Adrenal gland (tissue), 12 donors: ENCODE data around the gene APH1A. TPM values are rescaled to one million over a fixed set of nuclear protein-coding genes. Genes with fewer than 3 reads are reported as not detected.
A peak's percentile ranks its signal among the peaks of the same experiment; 100 is the strongest.

ENCODE experiments used
- DNase-seq, 7 donors: peaks; one replicate each; pipeline ENCODE4 v3.0.0-alpha.2; 2019 to 2020
- H3K27ac ChIP-seq, 5 donors: fragments of 200-600 bp; sonication (generic) in 4 of 5; 1 replicate in 3 of 5; 2 replicates in 2 of 5; pipeline versions ENCODE4 v1.5.1 to v1.8.0; 2016 to 2020; ENCODE audit warnings: mild to moderate bottlenecking in 1 of 5
- H3K27me3 ChIP-seq: fragments of 200-600 bp; 2 replicates; pipeline ENCODE4 v1.8.0; 2021
- H3K36me3 ChIP-seq, 2 donors: fragments of 200-600 bp; replicated peaks in 1 of 2; 1 replicate in 1 of 2; 2 replicates in 1 of 2; pipeline versions ENCODE4 v1.5.1 to v1.8.0; 2018 to 2022
- H3K4me1 ChIP-seq, 2 donors: fragments of 200-600 bp; replicated peaks in 1 of 2; 1 replicate in 1 of 2; 2 replicates in 1 of 2; pipeline versions ENCODE4 v1.5.1 to v1.8.0; 2018 to 2021
- H3K4me3 ChIP-seq, 4 donors: fragments of 200-600 bp; sonication (generic) in 3 of 4; one replicate each; pipeline ENCODE4 v1.5.1; 2016 to 2018
- H3K9me3 ChIP-seq, 3 donors: fragments of 200-600 bp; sonication (generic) in 1 of 3; replicated peaks in 1 of 3; 1 replicate in 2 of 3; 2 replicates in 1 of 3; pipeline versions ENCODE4 v1.5.1 to v1.8.0; 2016 to 2021
- CTCF ChIP-seq, 6 experiments: fragments of 450-650 bp in 4 of 6; fragments of 200-600 bp in 2 of 6; sonication (generic) in 1 of 6; IDR thresholded peaks; 1 replicate in 5 of 6; 2 replicates in 1 of 6; pipeline versions ENCODE4 v1.5.1 to v1.8.0; 2016 to 2021; ENCODE audit warnings: antibody characterized with exemption in 6 of 6, mild to moderate bottlenecking in 2 of 6, moderate library complexity in 1 of 6
- POLR2A ChIP-seq, 2 donors: fragments of 450-650 bp; IDR thresholded peaks; one replicate each; pipeline ENCODE4 v1.6.1; 2017; ENCODE audit warnings: antibody characterized with exemption in 2 of 2, mild to moderate bottlenecking in 2 of 2, moderate library complexity in 1 of 2
- WGBS, 4 donors: extraction: QIAGEN DNeasy Blood & Tissue Kit in 2 of 4; methylation state at CpG; one replicate each; pipeline versions ENCODE4 v1.1.5 to v1.1.7; 2013 to 2017; 5-methylcytosine and 5-hydroxymethylcytosine counted together
- intact Hi-C, 2 donors: fragments of 100-400 bp; cut with DNase I; formaldehyde crosslinking; loops; one replicate each; pipeline versions ENCODE4 v1.14.1 to v1.15.0; 2022 to 2023
- polyA plus RNA-seq, 3 donors: library from polyadenylated mRNA; stranded (reverse); fragments of 200-250 nt in 2 of 3; fragments of 350-450 nt in 1 of 3; fragmentation: Illumina TruSeq in 1 of 3; extraction: RNeasy Lipid Tissue Mini Kit (QIAGEN cat#74804) in 1 of 3; gene quantifications; one replicate each; pipeline ENCODE4 v1.2.3, GENCODE V29; 2013 to 2014
- total RNA-seq, 9 donors: library from RNA; depleted of rRNA in 4 of 9; stranded (reverse); fragments of >200 nt in 4 of 9; fragments of 120-200 nt in 1 of 9; fragmentation: NEBNext Ultra II Directional in 1 of 9; extraction: Animal tissue kit (Norgen Biotek cat#: 25700) in 1 of 9; gene quantifications; one replicate each; pipeline versions ENCODE4 v1.1.0 to v1.2.4, GENCODE V29; 2013 to 2023
- donor health status: healthy with polysubstance abuse.
- donor health status: Bipolar disorder and iron deficiency.
- donor health status: DM: yes; HTN: yes; CAD: no.
- donor health status: DM: no; HTN: no; CAD: no.
- donor health status: DM: no; HTN: no; CAD: no.
- donor health status: DM: yes; HTN: yes; CAD: no.

Gene APH1A
- total and polyA plus RNA-seq, 12 donors, result 59.4 to 179 (median 114) TPM

GRCh38 chr1:150257624-150258585, 10.9 kb downstream of the APH1A start, which contains the start of gene CA14:
CA14 (plus strand) TSS chr1:150257774; CDS start chr1:150258129, 355 bp downstream.
- peaks cover 21 to 24% of the 10 kb centered on the region in 2 donors for H3K4me1 ChIP-seq
- intact Hi-C loops, result no loop called here
- no peak within 1 kb of the TSS for H3K4me3 ChIP-seq
- H3K27me3 ChIP-seq, result no peaks in the 10 kb centered on the region
- no peaks in the 10 kb centered on the region for H3K36me3 ChIP-seq
- no peak for DNase-seq
- TF ChIP-seq CTCF (IDR thresholded peaks at IDR 0.05) (no peak), POLR2A (IDR thresholded peaks at IDR 0.05) (no peak)
- no peaks in the 10 kb centered on the region for H3K9me3 ChIP-seq
- H3K27ac ChIP-seq, result peak within 1 kb of the TSS in 3 of 5 donors; percentile 60 to 85 (median 82)
- WGBS, 4 donors, result 64 to 77% (median 74%) methylated on average over 10 to 13 of the region's 13 CpGs

DNA sequence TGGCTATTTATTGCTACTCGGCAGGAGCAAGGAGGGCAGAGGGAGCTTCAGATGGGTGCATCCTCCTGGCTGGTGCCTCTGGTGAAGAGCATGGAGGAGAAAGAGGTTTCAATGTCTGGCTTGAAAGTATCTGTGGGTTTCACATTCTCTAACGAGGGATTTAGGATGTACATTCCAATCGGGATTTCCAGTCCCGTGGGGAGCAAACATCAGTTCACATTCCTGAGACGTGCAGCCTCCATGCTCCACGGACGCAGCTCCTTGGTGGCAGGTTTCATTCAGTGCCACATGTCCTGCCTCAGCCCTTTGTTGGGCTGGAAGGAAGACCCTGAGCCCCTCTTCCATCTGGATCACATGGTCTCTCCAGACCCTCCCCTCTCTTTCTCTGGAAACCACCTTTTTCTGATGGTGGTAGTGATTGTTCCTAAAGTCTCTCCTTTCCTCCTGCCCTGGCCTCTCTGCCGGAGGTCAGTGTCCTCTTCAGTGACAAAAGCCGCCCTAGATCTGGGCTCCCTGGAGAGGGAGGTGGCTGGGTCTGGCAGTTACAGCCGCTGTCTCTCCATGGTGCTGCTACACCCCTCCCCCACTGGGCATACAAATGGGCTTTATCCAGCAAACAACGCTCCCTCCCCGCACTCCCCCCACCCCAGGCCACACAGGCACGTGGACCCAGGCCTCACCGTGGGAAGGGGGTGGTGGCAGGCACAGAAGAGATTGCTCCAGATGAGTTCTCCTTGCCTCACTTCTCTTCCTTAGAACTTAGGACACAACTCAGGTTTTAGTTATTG, 12.1 kb downstream of the APH1A start:
- Histone ChIP-seq H3K9me3 (no peaks in the 10 kb centered on the region), H3K27ac (peak overlapping the region in 3 of 5 donors; percentile 60 to 85 (median 82)), H3K4me1 (peaks cover 21 to 24% of the 10 kb centered on the region in 2 donors), H3K4me3 (peak overlapping the region in 1 of 4 donors; percentile 42), H3K27me3 (no peaks in the 10 kb centered on the region), H3K36me3 (no peaks in the 10 kb centered on the region)
- 47 to 54% (median 48%) methylated on average over 13 to 14 of the region's 14 CpGs for WGBS, 4 donors
- DNase-seq, result no peak
- intact Hi-C loops, result no loop called here
- TF ChIP-seq CTCF (IDR thresholded peaks at IDR 0.05) (no peak), POLR2A (IDR thresholded peaks at IDR 0.05) (no peak)

- no peaks in the 10 kb centered on the region for H3K36me3 ChIP-seq
- peak overlapping the region in 1 of 4 donors; percentile 42 for H3K4me3 ChIP-seq
- DNase-seq, result no peak
- H3K4me1 ChIP-seq, result peaks cover 21 to 24% of the 10 kb centered on the region in 2 donors
- H3K27me3 ChIP-seq, result no peaks in the 10 kb centered on the region
- no peaks in the 10 kb centered on the region for H3K9me3 ChIP-seq
- H3K27ac ChIP-seq, result peak overlapping the region; percentile 24 to 85 (median 77)
- WGBS, 4 donors, result 0% methylated on average over 1 of the region's 1 CpG
- intact Hi-C loops, result no loop called here
- TF ChIP-seq POLR2A (IDR thresholded peaks at IDR 0.05) (no peak), CTCF (IDR thresholded peaks at IDR 0.05) (no peak)
These were observed 12.6 kb downstream of the APH1A start for GRCh38 chr1:150256198-150256553.

DNA sequence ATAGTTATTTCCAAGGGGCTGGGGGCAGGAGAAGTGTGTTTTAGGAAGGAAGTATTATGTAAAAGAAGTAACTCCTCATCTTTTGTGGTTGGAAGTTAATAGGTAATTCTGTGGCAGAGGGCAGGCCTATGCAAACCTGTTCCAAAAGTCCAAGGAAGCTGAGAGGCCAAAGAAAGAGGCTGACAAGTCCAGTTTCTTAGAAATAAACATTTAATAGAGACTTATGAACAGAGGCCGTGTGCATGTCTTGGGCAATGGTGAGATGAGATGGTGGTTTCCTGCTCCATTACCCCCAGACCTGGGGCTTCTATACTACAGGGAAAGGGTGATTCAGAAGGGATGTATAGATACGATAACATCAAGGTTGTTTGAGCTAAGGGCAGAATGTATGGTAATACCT, 18.9 kb downstream of the APH1A start:
- no peak overlapping the region for H3K27ac ChIP-seq
- no peak overlapping the region for H3K4me3 ChIP-seq
- TF ChIP-seq POLR2A (IDR thresholded peaks at IDR 0.05) (no peak), CTCF (IDR thresholded peaks at IDR 0.05) (no peak)
- H3K4me1 ChIP-seq, result no peaks in the 10 kb centered on the region
- H3K9me3 ChIP-seq, result no peaks in the 10 kb centered on the region
- intact Hi-C loops, result no loop called here
- 64 to 92% (median 80%) methylated on average over 2 of the region's 2 CpGs for WGBS, 4 donors
- H3K27me3 ChIP-seq, result no peaks in the 10 kb centered on the region
- DNase-seq, result no peak
- no peaks in the 10 kb centered on the region for H3K36me3 ChIP-seq
